ENCODE data around the gene PTPRK. TPM values are rescaled to one million over a fixed set of nuclear protein-coding genes. Genes with fewer than 3 reads are reported as not detected.
A peak's percentile ranks its signal among the peaks of the same experiment; 100 is the strongest.

The PTPRK gene
- total and polyA plus RNA-seq, 12 donors: 7.5 to 47.7 (median 35.7) TPM

GRCh38 chr6:128339635-128340450, 180.6 kb downstream of the PTPRK start:
- Histone ChIP-seq H3K9me3 (no peaks in the 10 kb centered on the region), H3K27me3 (no peaks in the 10 kb centered on the region), H3K4me3 (no peak overlapping the region), H3K36me3 (no peaks in the 10 kb centered on the region), H3K4me1 (peaks cover 0 to 43% (median 23%) of the 10 kb centered on the region in 9 donors), H3K27ac (peak overlapping the region in 6 of 10 donors; percentile 15 to 64 (median 41))
- TF ChIP-seq CTCF (IDR thresholded peaks at IDR 0.05): no peak
- ATAC-seq (peak in 4 of 8 donors; percentile 44 to 58 (median 51)), DNase-seq (no peak)
- 86 to 90% methylated on average over 1 of the region's 1 CpG for WGBS, 2 donors
- intact Hi-C loops (cut with DNase I): loop anchor here in 5 of 10 donors (10.0 kb wide), 3 partner anchors 175 to 385 kb away; partner anchors contain the start of gene PTPRK (in 1 of the 5)

DNA sequence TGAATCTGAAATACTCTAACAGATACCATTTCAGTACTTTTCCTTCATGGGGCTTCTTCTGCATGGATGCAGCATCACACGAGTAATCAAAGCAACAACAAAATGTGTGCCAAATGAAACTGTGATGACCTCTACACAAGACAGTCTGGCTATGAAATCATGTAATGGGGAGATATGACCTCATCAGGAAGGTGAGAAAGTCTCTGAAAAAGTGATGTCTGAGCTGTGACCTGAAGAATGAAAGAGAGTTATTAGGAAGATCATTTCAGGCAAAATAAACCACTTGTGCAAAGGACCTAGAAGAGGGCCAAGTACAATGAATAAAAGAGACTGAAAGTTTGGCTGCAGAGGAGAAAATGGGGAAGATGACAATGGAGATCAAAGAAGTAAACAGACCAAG, 182.8 kb downstream of the PTPRK start:
- no peak for DNase-seq
- Histone ChIP-seq H3K36me3 (no peaks in the 10 kb centered on the region), H3K9me3 (no peaks in the 10 kb centered on the region), H3K4me3 (no peak overlapping the region), H3K27ac (no peak overlapping the region), H3K4me1 (peaks cover 0 to 63% (median 35%) of the 10 kb centered on the region in 9 donors), H3K27me3 (no peaks in the 10 kb centered on the region)
- no peak for TF ChIP-seq CTCF (IDR thresholded peaks at IDR 0.05)
- 52 to 56% methylated on average over 1 of the region's 1 CpG for WGBS, 2 donors
- intact Hi-C loops (cut with DNase I): loop anchor here in 5 of 10 donors (10.0 kb wide), 3 partner anchors 177 to 387 kb away; partner anchors contain the start of gene PTPRK (in 1 of the 5)
- no peak for ATAC-seq

- ATAC-seq (no peak), DNase-seq (no peak)
- TF ChIP-seq CTCF (IDR thresholded peaks at IDR 0.05): no peak
- H3K27ac ChIP-seq: no peak overlapping the region
- 60 to 63% methylated on average over 3 of the region's 3 CpGs for WGBS, 2 donors
- H3K27me3 ChIP-seq: no peaks in the 10 kb centered on the region
- no peaks in the 10 kb centered on the region for H3K36me3 ChIP-seq
- no peak overlapping the region for H3K4me3 ChIP-seq
- H3K9me3 ChIP-seq: no peaks in the 10 kb centered on the region
- intact Hi-C loops (cut with DNase I): loop anchor here in 5 of 10 donors (10.0 kb wide), 3 partner anchors 178 to 388 kb away; partner anchors contain the start of gene PTPRK (in 1 of the 5)
- peaks cover 0 to 74% (median 35%) of the 10 kb centered on the region in 9 donors for H3K4me1 ChIP-seq
Measured at GRCh38 chr6:128336436-128337095, 183.8 kb downstream of the PTPRK start.

DNA sequence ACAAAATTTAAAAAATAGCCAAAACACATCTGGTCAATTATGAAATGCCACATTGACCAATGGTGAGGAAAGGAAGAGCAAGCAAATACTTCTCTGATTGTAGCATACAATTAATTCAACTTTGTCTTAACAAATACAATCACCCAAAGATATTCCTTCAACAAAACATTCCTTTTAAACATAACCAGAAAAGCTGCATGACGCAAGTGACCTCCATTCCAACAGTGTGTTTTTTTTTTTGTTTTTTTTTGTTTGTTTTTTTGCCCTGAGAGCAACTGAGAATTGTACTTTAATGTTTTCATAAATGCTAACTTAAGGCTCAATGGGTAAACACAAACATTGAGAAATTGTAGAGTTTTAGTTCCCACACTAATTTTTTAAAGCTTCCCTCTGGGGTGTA, 184.4 kb downstream of the PTPRK start:
- ATAC-seq (peak in 2 of 8 donors; percentile 12 to 29), DNase-seq (no peak)
- intact Hi-C loops (cut with DNase I): loop anchor here in 5 of 10 donors (10.0 kb wide), 3 partner anchors 179 to 389 kb away; partner anchors contain the start of gene PTPRK (in 1 of the 5)
- WGBS, 2 donors: 80 to 86% methylated on average over 1 of the region's 1 CpG
- TF ChIP-seq CTCF (IDR thresholded peaks at IDR 0.05): no peak
- H3K9me3 ChIP-seq: no peaks in the 10 kb centered on the region
- no peaks in the 10 kb centered on the region for H3K36me3 ChIP-seq
- no peak overlapping the region for H3K4me3 ChIP-seq
- no peaks in the 10 kb centered on the region for H3K27me3 ChIP-seq
- H3K27ac ChIP-seq: peak overlapping the region in 2 of 10 donors; percentile 6 to 27
- H3K4me1 ChIP-seq: peaks cover 0 to 74% (median 35%) of the 10 kb centered on the region in 9 donors
